ENCODE results near the gene SSBP2.
"Not testable (repeated sequence)": the region's sequence is repeated elsewhere in the genome, so short reads cannot be mapped to it uniquely, and the experiment has no call there.

Gene SSBP2

GRCh38 chr5:81726297-81726696, 24.6 kb downstream of the SSBP2 start:
- no peak for DNase-seq

GRCh38 chr5:81724571-81724970, 26.3 kb downstream of the SSBP2 start:
- no peak for DNase-seq

- DNase-seq: no peak
These were observed 26.8 kb downstream of the SSBP2 start for GRCh38 chr5:81724108-81724507.

- DNase-seq: no peak
These were observed 29.8 kb downstream of the SSBP2 start for GRCh38 chr5:81721049-81721448.

- no peak for DNase-seq
These were observed 31.1 kb downstream of the SSBP2 start for GRCh38 chr5:81719743-81720345.

GRCh38 chr5:81718300-81718699, 32.6 kb downstream of the SSBP2 start:
- no peak for DNase-seq

- no peak for DNase-seq
These were observed 33.0 kb downstream of the SSBP2 start for GRCh38 chr5:81717860-81718259.

- no peak for DNase-seq
These were observed 33.7 kb downstream of the SSBP2 start for GRCh38 chr5:81717226-81717625.

GRCh38 chr5:81714076-81714475, 36.8 kb downstream of the SSBP2 start:
- DNase-seq: not testable (repeated sequence)

GRCh38 chr5:81708889-81709288, 42.0 kb downstream of the SSBP2 start:
- DNase-seq: no peak

GRCh38 chr5:81703840-81704239, 47.1 kb downstream of the SSBP2 start:
- DNase-seq: no peak

- no peak for DNase-seq
These were observed 50.7 kb downstream of the SSBP2 start for GRCh38 chr5:81700166-81700565.

GRCh38 chr5:81698813-81699212, 52.1 kb downstream of the SSBP2 start:
- DNase-seq: no peak

GRCh38 chr5:81696418-81697397, 54.2 kb downstream of the SSBP2 start:
- DNase-seq: no peak

GRCh38 chr5:81694726-81695125, 56.2 kb downstream of the SSBP2 start:
- DNase-seq: no peak

GRCh38 chr5:81688215-81688614, 62.7 kb downstream of the SSBP2 start:
- DNase-seq: no peak

- no peak for DNase-seq
These were observed 63.6 kb downstream of the SSBP2 start for GRCh38 chr5:81687292-81687691.

- no peak for DNase-seq
These were observed 65.4 kb downstream of the SSBP2 start for GRCh38 chr5:81685471-81685870.

GRCh38 chr5:81679885-81680284, 71.0 kb downstream of the SSBP2 start:
- DNase-seq: no peak

- DNase-seq: no peak
These were observed 75.5 kb downstream of the SSBP2 start for GRCh38 chr5:81675420-81675819.

GRCh38 chr5:81665795-81666194, 85.1 kb downstream of the SSBP2 start:
- DNase-seq: no peak

GRCh38 chr5:81660624-81661023, 90.3 kb downstream of the SSBP2 start:
- DNase-seq: not testable (repeated sequence)

GRCh38 chr5:81657386-81657785, 93.5 kb downstream of the SSBP2 start:
- DNase-seq: no peak

GRCh38 chr5:81656783-81657182, 94.1 kb downstream of the SSBP2 start:
- no peak for DNase-seq
